Hepatic stellate cell (primary cell): ENCODE measurements around the gene APBA2.
A peak's percentile ranks its signal among the peaks of the same experiment; 100 is the strongest.

Experiments used
- DNase-seq: peaks from one replicate; pipeline ENCODE4 v3.0.0; 2011; ENCODE audit warnings: low spot score

The APBA2 gene

DNA sequence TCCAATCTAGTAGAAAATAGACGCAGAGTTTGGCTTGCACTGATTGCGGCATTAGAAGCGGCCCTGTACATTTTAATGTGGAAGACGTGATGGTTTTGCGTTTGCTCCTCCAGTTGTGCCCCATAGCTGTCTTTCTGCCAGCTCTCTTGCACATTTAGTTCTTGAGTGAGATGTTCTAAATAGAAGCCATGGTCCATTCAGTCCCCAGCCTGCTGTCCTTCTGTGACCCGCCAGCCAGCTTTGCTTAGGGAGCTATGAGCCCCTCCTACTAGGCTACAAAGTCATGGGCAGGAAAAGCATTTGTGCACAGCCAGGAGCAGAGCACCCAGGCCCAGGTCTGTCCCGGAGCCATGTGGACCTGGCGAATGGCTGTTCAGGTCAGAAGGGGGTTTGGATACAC lies 50.3 kb downstream of the APBA2 start:
- no peak for DNase-seq

GRCh38 chr15:28936481-28936881 lies 50.7 kb downstream of the APBA2 start:
- no peak for DNase-seq

- DNase-seq: no peak
Observed at GRCh38 chr15:28937271-28937670, 51.5 kb downstream of the APBA2 start.

- no peak for DNase-seq
Observed at GRCh38 chr15:28942046-28942445, 56.3 kb downstream of the APBA2 start.

DNA sequence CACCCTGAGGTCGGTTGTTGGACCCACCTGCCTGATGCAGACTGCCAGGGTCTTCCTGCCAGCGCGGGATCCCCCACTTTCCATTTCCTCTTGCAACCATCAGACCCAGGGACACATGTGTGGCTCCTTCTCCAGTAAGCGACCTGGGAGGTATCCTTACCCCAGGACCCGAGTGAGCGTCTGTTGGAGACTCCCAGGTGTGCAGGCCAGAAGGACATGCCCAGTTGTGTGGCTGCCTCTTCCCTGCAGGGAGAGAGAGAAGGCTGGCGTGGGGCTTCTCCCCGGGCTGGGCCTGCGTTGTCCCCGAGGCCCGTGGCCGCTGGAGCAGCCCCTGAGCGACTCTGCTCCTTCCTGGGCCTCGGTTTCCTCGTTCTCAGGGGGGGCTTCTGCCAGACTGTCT lies 56.8 kb downstream of the APBA2 start:
- DNase-seq: no peak

DNA sequence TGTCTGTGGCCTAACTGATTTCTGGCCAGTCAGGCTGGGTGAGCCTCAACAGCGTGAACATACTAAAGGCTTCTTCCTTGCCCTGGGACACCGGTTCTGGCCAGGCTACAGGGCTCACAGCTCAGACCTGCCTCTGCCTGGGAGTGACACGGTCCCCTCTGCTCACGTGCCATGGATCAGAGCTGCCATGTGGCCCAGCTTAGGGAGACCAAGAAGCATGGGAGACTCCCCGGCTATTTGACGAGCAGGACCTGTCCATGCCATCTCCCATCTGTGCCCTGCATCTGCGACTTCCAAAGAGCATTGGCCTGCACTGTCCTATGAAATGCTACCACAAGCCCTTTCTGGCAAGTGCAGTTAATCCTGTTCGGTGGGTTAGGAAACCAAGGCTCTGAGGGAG lies 57.4 kb downstream of the APBA2 start:
- no peak for DNase-seq

- no peak for DNase-seq
Observed at GRCh38 chr15:28943611-28944230, 57.9 kb downstream of the APBA2 start.

DNA sequence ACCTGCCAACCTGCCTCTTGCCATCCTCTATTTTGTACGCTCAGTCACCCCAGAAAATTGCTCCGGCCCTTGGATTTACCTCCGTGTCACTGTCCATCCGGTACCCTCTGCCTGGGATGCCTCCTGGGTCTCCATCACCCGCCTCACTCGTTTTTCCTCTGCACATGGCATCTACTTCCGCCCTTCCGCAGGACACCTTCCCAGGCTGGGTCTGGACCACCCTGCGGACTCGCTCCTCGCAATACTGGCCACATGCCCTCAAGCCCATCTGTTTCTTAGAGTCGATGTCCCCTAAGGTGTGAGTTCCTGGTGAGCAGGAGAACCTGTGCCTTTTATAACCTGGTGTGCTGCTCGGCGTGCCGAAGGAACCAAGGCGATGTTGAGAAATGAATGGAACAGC lies 58.5 kb downstream of the APBA2 start:
- no peak for DNase-seq

GRCh38 chr15:28944696-28945300 lies 59.0 kb downstream of the APBA2 start:
- DNase-seq: no peak

GRCh38 chr15:28945626-28946230 lies 60.0 kb downstream of the APBA2 start:
- no peak for DNase-seq

DNA sequence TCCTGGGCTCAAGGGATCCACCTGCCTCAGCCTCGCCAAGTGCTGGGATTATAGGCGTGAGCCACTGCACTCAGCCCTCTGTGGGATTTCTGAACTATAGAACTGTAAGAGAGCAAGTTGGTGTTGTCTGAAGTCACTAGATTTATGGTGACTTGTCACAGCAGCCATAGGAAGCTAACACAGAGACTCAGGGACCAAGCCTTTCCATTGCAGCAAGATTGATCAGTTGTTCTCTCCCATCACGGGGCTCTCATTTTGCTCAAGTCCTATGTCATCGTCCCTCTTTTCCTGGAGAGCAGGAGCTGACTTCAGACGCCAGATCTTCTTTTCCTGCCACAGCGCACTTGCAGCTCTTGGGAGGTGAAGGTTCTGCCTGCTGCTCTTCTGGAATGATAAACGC lies 61.0 kb downstream of the APBA2 start:
- no peak for DNase-seq

GRCh38 chr15:28947221-28947674 lies 61.5 kb downstream of the APBA2 start:
- no peak for DNase-seq

- no peak for DNase-seq
Observed at GRCh38 chr15:28948036-28948435, 62.3 kb downstream of the APBA2 start.

GRCh38 chr15:28950916-28951315 lies 65.1 kb downstream of the APBA2 start:
- DNase-seq: no peak

DNA sequence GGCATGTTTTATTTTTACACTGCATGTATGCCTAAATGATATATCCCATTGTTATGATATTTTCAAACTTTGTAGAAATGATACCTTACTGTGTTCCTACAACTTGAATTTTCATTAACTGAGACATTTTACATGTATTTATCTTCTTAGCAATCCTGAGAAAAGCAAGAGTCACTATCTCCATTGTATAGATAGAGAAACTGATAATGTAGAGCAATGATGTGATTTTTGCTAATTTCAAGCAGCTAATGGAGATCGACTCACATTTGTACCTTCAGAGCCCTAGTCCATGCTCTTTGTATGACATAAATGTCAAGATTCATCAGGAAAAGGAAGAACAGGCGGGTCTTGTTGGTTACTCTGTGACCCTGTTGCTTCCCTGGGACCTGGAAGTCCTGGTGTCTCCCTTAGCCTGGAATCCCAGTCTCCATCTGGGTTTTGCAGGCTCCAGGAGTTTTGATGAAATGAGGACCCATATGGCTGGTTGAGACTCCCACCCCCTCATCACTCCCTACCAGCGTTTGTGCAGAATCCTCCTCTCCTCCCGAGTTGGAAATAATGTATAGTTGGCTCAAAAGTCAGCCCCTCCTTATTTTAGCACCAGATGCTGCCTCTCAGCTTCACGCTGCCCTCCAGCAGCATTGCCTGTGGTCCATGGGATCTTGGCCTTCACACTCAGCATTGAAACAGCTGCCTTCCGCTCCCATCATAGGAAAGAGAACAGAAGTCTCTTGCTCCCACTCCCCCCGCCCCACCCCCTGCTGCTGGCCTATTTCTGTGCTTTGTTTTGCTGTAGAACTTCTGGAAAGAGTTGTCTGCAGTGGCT lies 67.1 kb downstream of the APBA2 start:
- DNase-seq: no peak

GRCh38 chr15:28953573-28954195 lies 67.9 kb downstream of the APBA2 start:
- DNase-seq: no peak

DNA sequence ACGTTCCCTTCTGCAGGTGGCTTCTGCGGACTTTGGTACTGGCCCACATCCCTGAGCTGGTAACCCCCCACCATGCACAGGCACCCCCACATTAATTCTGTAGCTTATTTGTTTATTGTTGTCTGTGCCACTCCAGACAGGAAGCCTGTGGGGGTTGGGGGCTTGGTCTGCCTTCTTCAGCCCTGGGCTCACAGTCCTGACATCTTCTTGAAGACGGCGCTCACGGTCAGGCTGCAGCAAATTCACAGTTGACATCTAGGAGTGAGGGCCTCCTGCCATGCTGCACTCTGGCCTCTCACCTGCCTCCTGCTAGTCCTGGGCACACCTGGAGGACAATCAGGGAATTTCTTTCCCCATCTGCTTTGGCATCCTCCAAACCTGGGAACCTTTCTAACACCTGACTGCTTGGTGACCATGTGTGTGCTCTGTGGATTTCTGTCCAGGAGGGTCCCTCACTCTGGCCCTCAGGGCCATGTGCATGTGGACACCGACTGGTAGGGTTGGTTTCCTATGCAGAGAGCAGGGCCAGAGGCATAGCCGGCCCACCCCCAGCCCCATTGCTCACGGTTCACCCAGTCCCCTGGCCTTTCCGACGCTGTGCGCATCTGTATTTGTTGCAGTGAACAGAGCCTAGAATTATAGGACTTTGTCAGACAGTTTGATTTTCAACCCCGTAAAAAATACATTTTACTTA lies 68.8 kb downstream of the APBA2 start:
- no peak for DNase-seq

DNA sequence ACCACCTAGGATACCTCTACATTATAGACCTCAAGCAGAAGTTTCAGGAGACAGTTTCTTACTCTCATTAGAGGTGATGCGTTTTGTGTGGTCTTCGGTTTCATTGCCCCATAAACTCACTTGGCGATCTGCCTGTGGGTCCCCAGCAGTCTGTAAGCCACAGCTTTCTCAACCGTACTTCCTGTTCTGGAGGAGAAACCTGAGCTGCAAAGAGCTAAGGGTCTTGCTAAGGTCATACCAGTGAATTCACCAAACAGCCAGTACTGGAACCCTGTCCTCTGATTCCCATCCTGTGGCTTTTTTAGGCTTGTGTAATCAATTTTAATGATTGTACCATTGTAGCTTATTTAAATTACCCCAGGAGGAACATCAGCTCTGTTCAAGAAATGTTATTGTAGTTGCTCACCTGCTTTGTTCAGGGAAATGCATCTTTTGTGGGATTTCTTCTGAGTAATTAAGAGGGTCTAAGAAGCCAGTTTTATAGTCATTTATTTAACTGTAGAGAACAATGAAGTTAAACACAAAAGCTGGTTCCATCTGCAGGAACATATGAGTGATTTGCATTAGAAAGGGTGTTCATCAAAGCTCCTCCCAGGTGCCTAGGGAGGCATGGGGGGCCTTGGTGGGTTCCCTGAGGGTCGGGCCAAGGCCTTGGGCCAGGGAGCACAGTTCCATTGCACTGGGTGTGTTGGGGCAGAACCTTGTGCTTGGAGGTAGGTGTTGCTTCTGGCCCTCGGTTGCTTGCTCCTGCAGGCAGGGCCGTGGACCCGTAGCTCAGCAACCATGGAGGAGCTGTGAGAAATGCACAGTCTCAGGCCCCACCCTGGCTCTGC lies 69.6 kb downstream of the APBA2 start:
- no peak for DNase-seq

DNA sequence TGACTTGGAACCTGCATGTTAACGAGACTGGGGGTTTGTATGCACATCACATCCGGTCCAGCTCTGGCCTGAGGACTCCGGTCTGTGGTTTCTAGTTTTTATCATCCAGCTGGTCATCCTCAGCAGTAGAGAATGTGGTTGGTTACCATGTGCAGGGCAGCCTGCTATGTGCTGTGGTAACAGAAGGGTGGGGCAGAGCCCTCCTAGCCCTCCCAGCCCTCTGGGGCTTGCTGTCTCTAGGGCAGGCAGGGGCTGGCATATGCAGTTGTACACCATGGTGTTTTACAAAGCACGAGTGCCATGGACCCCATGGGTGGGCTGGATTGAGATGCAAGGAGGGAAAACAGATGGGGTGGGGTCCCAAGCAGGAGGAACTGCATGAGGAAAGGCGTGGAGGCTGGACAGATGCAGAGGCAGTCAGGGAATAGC lies 70.2 kb downstream of the APBA2 start:
- peak; percentile 91 for DNase-seq

DNA sequence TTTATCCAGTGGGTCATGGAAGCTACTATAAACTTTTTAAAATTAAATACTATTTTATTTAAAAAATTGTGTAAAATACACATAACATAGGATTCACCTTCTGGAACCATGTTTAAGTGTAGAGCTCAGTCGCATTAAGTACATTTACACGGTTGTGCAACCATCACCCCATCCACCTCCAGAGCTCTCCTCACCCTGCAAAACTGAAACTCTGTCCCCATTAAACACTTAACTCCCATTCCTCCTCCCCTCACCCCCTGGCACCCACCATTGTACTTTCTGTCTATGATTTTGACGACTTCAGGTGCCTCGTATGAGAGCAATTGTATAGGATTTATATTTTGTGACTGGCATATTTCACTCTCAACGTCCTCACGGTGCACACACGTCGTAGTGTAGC lies 70.7 kb downstream of the APBA2 start:
- no peak for DNase-seq
